Stimulated activated CD8-positive, alpha-beta memory T cell treated with anti-CD3 and anti-CD28 coated beads, Interleukin-15, amount 100 ng/mL, for 4 hours (primary cell): ENCODE data around the gene GNPTAB.
"Not testable (repeated sequence)": the region's sequence is repeated elsewhere in the genome, so short reads cannot be mapped to it uniquely, and the experiment has no call there.

Source experiments
- DNase-seq, 2 donors: peaks; one replicate each; pipeline ENCODE4 v3.0.0-alpha.2; 2020; ENCODE audit warnings: low read depth in 2 of 2

Gene GNPTAB

DNA sequence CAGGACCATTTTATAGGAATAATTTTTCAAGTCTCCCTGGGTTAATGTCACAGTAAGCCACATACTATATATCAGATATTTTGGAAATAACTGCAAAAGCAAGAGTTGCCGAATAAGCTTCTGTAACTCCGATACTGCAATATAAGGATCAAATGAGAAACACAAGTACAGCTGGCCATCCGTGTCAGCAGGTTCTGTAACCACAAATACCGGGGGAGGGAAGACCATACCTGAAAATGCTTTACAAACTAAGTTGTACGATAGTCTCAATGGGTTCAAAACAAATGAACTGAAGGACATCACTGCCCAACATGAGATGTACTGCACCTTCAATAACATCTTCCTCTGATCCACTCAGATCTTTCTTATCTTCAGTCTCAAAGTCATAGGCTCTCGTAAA is 93.3 kb downstream of the GNPTAB start:
- no peak for DNase-seq

DNA sequence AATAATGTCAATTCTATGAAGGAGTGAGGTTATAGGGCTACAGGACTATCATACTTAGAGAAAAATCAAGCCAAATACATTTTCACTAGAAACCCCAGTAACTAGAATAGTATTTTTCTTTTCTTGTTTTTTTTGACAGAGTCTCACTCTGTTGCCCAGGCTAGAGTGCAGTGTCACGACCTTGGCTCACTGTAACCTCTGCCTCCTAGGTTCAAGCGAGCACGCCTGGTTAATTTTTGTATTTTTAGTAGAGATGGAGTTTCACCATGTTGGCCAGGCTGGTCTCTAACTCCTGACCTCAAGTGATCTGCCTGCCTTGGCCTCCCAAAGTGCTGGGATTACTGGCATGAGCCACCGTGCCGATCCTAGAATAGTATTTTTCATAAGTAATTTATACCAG is 96.3 kb downstream of the GNPTAB start:
- not testable (repeated sequence) for DNase-seq

GRCh38 chr12:101733166-101733565 is 97.6 kb downstream of the GNPTAB start:
- no peak for DNase-seq

- no peak for DNase-seq
These were observed 98.4 kb downstream of the GNPTAB start for GRCh38 chr12:101732318-101732717.

GRCh38 chr12:101729842-101730241 is 100.9 kb downstream of the GNPTAB start:
- DNase-seq = no peak

- DNase-seq = no peak
These were observed 103.7 kb downstream of the GNPTAB start for GRCh38 chr12:101727098-101727497.

- no peak for DNase-seq
These were observed 108.4 kb downstream of the GNPTAB start for GRCh38 chr12:101722392-101722791.

GRCh38 chr12:101720118-101720517 is 110.6 kb downstream of the GNPTAB start:
- DNase-seq = no peak

DNA sequence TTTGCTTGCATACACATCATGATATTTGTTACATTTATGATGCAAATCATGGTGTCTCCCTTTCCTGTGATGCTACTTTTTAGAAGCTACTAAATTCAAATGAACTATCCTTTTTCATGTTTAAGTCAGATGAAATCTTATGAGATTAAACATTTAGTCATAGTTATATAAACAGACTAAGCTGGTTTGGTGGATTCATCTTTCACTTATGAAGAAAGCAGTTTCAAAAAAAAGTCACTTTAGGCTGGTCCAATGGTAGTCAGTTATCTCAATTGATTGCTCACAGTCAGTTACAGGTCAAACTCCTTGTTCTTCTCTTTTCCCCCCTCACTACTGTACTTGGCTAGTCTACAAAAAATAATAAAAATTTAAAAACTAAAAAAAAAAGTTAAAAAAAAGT is 111.2 kb downstream of the GNPTAB start:
- no peak for DNase-seq

DNA sequence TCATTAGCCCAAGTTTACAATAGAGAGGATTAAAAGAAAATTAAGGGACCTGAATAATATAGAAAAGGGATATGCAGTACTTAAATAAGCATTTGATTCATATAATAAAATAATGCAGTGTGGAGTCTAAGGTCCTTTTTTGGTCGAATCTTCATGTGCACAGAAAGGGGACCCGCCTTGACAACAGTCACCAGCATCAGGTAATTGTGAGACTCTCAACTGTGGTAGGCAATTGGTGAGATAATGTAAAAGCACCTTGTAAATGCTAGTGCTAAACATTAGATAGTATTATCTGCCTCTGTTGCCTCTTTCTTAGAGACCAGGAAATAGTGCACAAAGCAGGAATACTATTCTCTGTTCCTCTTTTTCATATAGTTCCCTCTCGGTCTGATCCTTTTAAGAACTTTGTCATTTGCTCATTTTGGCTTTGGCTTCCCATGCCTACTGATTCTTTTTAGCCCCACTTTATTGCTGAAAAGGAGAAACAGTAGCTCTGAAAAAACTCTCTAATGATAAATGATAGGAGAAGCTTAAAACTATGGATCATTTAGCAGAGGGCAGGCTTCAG is 115.8 kb downstream of the GNPTAB start:
- no peak for DNase-seq

GRCh38 chr12:101713930-101714329 is 116.8 kb downstream of the GNPTAB start:
- DNase-seq = no peak

GRCh38 chr12:101713059-101713682 is 117.6 kb downstream of the GNPTAB start:
- DNase-seq = no peak

GRCh38 chr12:101710288-101710687 is 120.5 kb downstream of the GNPTAB start:
- no peak for DNase-seq

DNA sequence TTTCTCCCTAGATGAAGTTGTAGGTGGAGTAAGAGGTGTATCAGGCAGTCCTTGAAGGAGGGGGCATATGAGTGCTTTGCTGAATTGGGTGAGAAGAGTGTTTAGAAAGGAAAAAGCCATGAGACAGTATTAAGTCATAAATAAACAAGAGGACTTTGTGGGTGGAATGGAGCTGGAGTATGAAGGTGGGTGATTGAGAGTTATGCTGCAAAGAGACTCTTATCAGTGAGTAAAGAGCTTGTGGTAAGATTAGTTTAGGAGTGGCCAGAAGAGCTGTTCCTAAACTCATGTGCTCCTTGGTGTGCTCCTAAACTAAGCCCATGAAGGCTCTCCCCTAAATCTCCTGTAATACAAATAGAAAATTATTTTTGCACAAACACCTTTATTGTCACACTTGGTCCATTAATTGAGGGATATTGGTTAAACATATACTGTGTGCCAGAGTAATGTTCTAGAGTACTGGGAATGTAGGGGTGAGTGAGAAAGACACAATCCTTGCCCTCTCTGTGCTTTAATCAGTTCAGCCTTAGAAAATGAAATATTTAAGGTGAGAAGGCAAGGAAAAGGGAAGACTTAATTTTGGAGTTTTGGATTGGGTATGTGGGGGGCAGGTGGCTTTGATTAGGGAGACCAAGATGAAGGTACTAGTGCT is 123.5 kb downstream of the GNPTAB start:
- no peak for DNase-seq

- DNase-seq = no peak
These were observed 124.4 kb downstream of the GNPTAB start for GRCh38 chr12:101706403-101706802.

DNA sequence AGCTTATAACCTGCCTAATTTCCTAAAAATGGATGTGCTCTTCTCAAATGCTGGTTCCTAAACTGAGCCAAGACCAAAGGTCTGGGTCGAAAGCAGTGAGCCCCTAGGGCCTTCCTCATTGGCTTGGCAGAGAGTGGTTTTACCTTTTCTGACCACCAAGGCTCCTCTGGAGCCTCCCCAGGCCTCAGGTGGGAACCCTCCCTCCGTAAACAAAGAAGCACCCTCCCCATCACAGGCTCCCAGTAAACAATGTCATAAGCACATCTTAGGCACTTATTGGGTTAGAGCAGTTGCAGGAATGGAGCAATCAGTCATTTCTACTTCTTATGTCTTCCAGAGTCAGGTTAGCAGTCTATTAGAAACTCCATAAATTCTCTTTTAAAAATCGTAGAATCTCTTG is 127.3 kb downstream of the GNPTAB start:
- no peak for DNase-seq

DNA sequence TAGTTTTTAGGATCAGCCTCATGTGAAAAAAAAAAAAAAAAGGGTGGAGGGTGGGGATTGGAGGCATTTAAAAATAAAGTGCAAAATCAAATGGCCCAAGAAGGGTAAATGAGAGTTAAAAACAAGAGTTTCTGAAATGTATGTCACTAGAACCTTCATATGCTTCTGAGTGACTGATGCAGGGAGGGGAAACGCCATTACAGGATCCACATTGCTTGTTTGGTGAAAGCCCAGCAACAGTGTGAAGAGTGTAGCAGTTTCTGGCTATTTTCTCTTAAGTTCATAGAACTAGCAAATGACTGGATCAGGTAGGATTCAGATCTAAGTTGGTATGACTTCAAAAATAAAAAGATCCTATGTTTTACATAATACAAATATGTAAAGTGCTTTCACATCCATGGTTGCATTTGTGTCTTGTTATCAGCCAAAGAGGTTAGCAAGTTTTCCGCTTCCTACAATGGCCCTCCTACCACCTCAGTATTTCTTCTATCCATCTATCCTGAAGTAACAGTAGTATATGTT is 130.4 kb downstream of the GNPTAB start:
- DNase-seq = no peak

DNA sequence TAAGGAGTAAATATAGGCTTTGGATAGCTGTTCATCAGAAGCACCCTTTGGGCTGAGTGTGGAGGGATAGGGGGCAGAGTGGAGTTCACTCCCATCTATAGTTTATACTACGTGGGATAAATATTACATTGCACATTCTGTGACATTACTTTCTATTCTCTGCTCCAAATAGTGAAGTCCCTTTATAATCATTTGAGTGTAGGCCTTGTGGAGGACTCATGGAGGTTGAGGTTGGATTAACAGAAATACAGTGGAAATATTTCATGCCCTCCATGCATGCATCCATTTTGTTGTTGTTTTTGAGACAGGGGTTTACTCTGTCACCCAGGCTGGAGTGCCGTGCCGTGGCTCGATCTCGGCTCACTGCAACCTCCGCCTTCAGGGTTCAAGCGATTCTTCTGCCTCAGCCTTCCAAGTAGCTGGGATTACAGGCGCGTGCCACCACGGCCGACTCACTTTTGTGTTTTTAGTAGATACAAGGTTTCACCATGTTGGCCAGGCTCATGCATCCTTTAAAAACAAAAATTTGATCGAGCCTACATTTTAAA is 131.9 kb downstream of the GNPTAB start:
- DNase-seq = no peak

GRCh38 chr12:101697930-101698799 is 132.6 kb downstream of the GNPTAB start:
- DNase-seq = no peak

- DNase-seq = peak; percentile 8 to 37
These were observed 133.4 kb downstream of the GNPTAB start, which contains the start of gene CHPT1 for GRCh38 chr12:101697197-101697929. CHPT1 (plus strand) TSS chr12:101697640; CDS start chr12:101697862, 222 bp downstream.
